Brain microvascular endothelial cell (primary cell): ENCODE results near the gene ZBTB48.

ENCODE experiments used
- DNase-seq: peaks from one replicate; pipeline ENCODE4 v3.0.0-alpha.2; 2020
- H3K27ac ChIP-seq: fragments of 250-450 bp; sonication (Bioruptor Pico); 2 replicates; pipeline ENCODE4 v1.5.1; 2020; ENCODE audit warnings: mild to moderate bottlenecking, moderate library complexity
- H3K27me3 ChIP-seq: fragments of 250-450 bp; sonication (Bioruptor Pico); replicated peaks from 2 replicates; pipeline ENCODE4 v1.5.1; 2020; ENCODE audit warnings: mild to moderate bottlenecking
- H3K36me3 ChIP-seq: fragments of 250-450 bp; sonication (Bioruptor Pico); replicated peaks from 2 replicates; pipeline ENCODE4 v1.5.1; 2020; ENCODE audit warnings: mild to moderate bottlenecking
- H3K4me3 ChIP-seq: 2 replicates; pipeline ENCODE4 v1.5.1; 2011; ENCODE audit warnings: low read depth, mild to moderate bottlenecking, control low read depth, low read length, moderate library complexity
- CTCF ChIP-seq: IDR thresholded peaks from 2 replicates; pipeline ENCODE4 v1.5.1; 2011; ENCODE audit warnings: low read depth, mild to moderate bottlenecking, moderate library complexity, low read length, control low read depth, inconsistent platforms; ENCODE audit errors: missing control alignments
- in situ Hi-C: cut with HindIII; loops from 2 replicates; pipeline ENCODE4 v1.10.0; 2017; ENCODE audit warnings: low sequenced_read_pairs, low pct_ligation_motif_present

ZBTB48 gene

GRCh38 chr1:6637770-6638169, 58.0 kb downstream of the ZBTB48 start:
- DNase-seq: no peak
- Histone ChIP-seq H3K4me3 (no peak overlapping the region), H3K27ac (no peak overlapping the region), H3K27me3 (no peaks in the 10 kb centered on the region), H3K36me3 (peaks cover 75% of the 10 kb centered on the region)
- in situ Hi-C loops: no loop called here
- no peak for TF ChIP-seq CTCF

GRCh38 chr1:6638226-6638625, 58.4 kb downstream of the ZBTB48 start:
- TF ChIP-seq CTCF: no peak

More at GRCh38 chr1:6638226-6638625, 58.4 kb downstream of the ZBTB48 start:
- no peak for DNase-seq
- peaks cover 73% of the 10 kb centered on the region for H3K36me3 ChIP-seq
- no peak overlapping the region for H3K27ac ChIP-seq
- in situ Hi-C loops: no loop called here
- H3K4me3 ChIP-seq: no peak overlapping the region
- H3K27me3 ChIP-seq: no peaks in the 10 kb centered on the region
